ENCODE results near the gene PLEKHB2. TPM values are rescaled to one million over a fixed set of nuclear protein-coding genes. Genes with fewer than 3 reads are reported as not detected.

The PLEKHB2 gene
- total RNA-seq, 1 experiment from 2014 or later, result 94.8 TPM

DNA sequence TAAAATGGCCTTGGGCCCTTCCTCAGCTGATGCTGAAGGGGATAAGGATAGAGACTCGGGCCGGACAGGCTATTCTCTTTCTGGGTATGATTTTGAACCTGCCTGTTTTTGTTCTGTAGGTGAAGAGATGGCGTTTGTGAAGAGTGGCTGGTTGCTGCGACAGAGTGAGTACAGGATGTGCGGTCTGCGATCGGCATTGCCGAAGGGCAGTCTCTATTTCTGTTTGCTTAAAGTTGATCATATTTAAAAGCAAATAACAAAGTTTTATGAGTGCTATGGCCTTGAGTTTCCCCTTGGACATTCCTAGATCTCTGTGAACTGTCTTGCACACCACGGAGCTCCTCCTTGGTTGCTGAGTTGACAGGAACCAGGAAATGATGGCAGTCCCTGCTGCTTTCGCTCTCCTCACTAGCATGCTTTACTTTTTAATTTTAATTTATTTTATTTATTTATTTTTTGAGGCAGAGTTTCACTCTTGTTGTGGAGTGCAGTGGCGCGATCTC, 15.7 kb downstream of the PLEKHB2 start:
- no peak for DNase-seq (ENCODE audit: low read depth, low spot score)
- H3K27ac ChIP-seq (ENCODE audit: low read depth, low read length), result no peak overlapping the region
- no peaks in the 10 kb centered on the region for H3K9me2 ChIP-seq (ENCODE audit: insufficient read depth)
- H3K79me2 ChIP-seq (ENCODE audit: insufficient read depth, low read length), result peaks cover 80% of the 10 kb centered on the region
- no peaks in the 10 kb centered on the region for H3K27me3 ChIP-seq (ENCODE audit: insufficient read depth, low read length)
- no peaks in the 10 kb centered on the region for H3K4me1 ChIP-seq (ENCODE audit: control insufficient read depth in 1 of 2, insufficient read depth in 2 of 2, low read length in 2 of 2)
- no peak overlapping the region for H3K9ac ChIP-seq (ENCODE audit: low read length)
- H2AFZ ChIP-seq (ENCODE audit: low read depth, low read length, poor library complexity, severe bottlenecking), result no peak overlapping the region
- H3K9me3 ChIP-seq (ENCODE audit: control insufficient read depth in 1 of 2, insufficient read depth in 1 of 2, low read depth in 1 of 2, low read length in 2 of 2), result no peaks in the 10 kb centered on the region
- intact Hi-C loops (cut with micrococcal nuclease), result no loop called here
- TF ChIP-seq ATF3 (IDR thresholded peaks at IDR 0.05) (no peak), SRF (IDR thresholded peaks at IDR 0.05; ENCODE audit: low read depth) (no peak), EGR1 (IDR thresholded peaks at IDR 0.05; ENCODE audit: low read depth) (no peak), JUND (IDR thresholded peaks at IDR 0.05) (no peak), FOSL1 (IDR thresholded peaks at IDR 0.05; ENCODE audit: low read depth) (no peak), ZNF274 (IDR thresholded peaks at IDR 0.05; ENCODE audit: low read depth, low read length) (no peak), YY1 (IDR thresholded peaks at IDR 0.05; ENCODE audit: extremely low read depth, insufficient replicate concordance, low read depth, low read length) (no peak), CBX3 (IDR thresholded peaks at IDR 0.05; ENCODE audit: low read depth) (no peak), SP1 (IDR thresholded peaks at IDR 0.05; ENCODE audit: low read depth) (no peak), ZBTB33 (IDR thresholded peaks at IDR 0.05; ENCODE audit: extremely low read depth, insufficient replicate concordance, low read length) (no peak), EZH2 (IDR thresholded peaks at IDR 0.05) (no peak), EZH2phosphoT487 (IDR thresholded peaks at IDR 0.05; ENCODE audit: borderline replicate concordance) (no peak), ZFX (IDR thresholded peaks at IDR 0.05) (no peak), ELF1 (IDR thresholded peaks at IDR 0.05; ENCODE audit: borderline replicate concordance, low read depth) (no peak), SIN3A (IDR thresholded peaks at IDR 0.05; ENCODE audit: low read depth) (no peak), POLR2AphosphoS5 (IDR thresholded peaks at IDR 0.05; ENCODE audit: low read depth, low read length) (no peak), TCF7L2 (IDR thresholded peaks at IDR 0.05; ENCODE audit: borderline replicate concordance, extremely low read depth, insufficient read depth, insufficient read length) (no peak)
- TF ChIP-seq, protein P1, sequence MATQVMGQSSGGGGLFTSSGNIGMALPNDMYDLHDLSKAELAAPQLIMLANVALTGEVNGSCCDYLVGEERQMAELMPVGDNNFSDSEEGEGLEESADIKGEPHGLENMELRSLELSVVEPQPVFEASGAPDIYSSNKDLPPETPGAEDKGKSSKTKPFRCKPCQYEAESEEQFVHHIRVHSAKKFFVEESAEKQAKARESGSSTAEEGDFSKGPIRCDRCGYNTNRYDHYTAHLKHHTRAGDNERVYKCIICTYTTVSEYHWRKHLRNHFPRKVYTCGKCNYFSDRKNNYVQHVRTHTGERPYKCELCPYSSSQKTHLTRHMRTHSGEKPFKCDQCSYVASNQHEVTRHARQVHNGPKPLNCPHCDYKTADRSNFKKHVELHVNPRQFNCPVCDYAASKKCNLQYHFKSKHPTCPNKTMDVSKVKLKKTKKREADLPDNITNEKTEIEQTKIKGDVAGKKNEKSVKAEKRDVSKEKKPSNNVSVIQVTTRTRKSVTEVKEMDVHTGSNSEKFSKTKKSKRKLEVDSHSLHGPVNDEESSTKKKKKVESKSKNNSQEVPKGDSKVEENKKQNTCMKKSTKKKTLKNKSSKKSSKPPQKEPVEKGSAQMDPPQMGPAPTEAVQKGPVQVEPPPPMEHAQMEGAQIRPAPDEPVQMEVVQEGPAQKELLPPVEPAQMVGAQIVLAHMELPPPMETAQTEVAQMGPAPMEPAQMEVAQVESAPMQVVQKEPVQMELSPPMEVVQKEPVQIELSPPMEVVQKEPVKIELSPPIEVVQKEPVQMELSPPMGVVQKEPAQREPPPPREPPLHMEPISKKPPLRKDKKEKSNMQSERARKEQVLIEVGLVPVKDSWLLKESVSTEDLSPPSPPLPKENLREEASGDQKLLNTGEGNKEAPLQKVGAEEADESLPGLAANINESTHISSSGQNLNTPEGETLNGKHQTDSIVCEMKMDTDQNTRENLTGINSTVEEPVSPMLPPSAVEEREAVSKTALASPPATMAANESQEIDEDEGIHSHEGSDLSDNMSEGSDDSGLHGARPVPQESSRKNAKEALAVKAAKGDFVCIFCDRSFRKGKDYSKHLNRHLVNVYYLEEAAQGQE (IDR thresholded peaks at IDR 0.05; ENCODE audit: low read depth), result no peak
- TF ChIP-seq, protein P2, sequence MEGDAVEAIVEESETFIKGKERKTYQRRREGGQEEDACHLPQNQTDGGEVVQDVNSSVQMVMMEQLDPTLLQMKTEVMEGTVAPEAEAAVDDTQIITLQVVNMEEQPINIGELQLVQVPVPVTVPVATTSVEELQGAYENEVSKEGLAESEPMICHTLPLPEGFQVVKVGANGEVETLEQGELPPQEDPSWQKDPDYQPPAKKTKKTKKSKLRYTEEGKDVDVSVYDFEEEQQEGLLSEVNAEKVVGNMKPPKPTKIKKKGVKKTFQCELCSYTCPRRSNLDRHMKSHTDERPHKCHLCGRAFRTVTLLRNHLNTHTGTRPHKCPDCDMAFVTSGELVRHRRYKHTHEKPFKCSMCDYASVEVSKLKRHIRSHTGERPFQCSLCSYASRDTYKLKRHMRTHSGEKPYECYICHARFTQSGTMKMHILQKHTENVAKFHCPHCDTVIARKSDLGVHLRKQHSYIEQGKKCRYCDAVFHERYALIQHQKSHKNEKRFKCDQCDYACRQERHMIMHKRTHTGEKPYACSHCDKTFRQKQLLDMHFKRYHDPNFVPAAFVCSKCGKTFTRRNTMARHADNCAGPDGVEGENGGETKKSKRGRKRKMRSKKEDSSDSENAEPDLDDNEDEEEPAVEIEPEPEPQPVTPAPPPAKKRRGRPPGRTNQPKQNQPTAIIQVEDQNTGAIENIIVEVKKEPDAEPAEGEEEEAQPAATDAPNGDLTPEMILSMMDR (IDR thresholded peaks at IDR 0.05 in 2 of 3, conservative IDR thresholded peaks at IDR 0.05 in 1 of 3; ENCODE audit: borderline replicate concordance in 1 of 3, insufficient read depth in 1 of 3, low read depth in 2 of 3, low read length in 2 of 3), result no peak
- ATAC-seq, result no peak
- BruUV-seq (replicated peaks), result no TSS peak
- CTCF ChIA-PET, result no interaction called here
- H3K4me3 ChIP-seq (replicated peaks in 1 of 2; ENCODE audit: low read depth in 1 of 2, low read length in 2 of 2), result no peak overlapping the region
- H3K36me3 ChIP-seq (ENCODE audit: control insufficient read depth in 1 of 2, insufficient read depth in 2 of 2, low read length in 2 of 2), result peaks cover 10 to 18% of the 10 kb centered on the region in 2 experiments; a peak in 2 of 4 replicates
- no peak overlapping the region for H3K4me2 ChIP-seq (ENCODE audit: low read length)
- RAD21 ChIA-PET (ENCODE audit: low non-redundant PET in 1 of 2, low total read pairs in 2 of 2, uncharacterized antibody in 2 of 2, unreplicated experiment in 2 of 2), result interaction anchor here in 1 of 2 experiments (0.6 kb wide), 1 partner anchor 31 kb away, joined by 3 read pairs; no protein-coding TSS in a partner anchor
- POLR2A ChIA-PET, result interaction anchor here (0.6 kb wide), 1 partner anchor 10 kb away, joined by 3 read pairs; no protein-coding TSS in a partner anchor
- H4K20me1 ChIP-seq (ENCODE audit: insufficient read depth), result no peaks in the 10 kb centered on the region
